NCI-H187 treated with DMSO at 0.1 percent for 48 hours (cell line): ENCODE results near the gene UGT1A7.
"Not testable (repeated sequence)": the region's sequence is repeated elsewhere in the genome, so short reads cannot be mapped to it uniquely, and the experiment has no call there.

Source experiments
- DNase-seq: peaks from one replicate; lab custom pipeline; 2025; lab: John Stamatoyannopoulos, UW

Gene UGT1A7

DNA sequence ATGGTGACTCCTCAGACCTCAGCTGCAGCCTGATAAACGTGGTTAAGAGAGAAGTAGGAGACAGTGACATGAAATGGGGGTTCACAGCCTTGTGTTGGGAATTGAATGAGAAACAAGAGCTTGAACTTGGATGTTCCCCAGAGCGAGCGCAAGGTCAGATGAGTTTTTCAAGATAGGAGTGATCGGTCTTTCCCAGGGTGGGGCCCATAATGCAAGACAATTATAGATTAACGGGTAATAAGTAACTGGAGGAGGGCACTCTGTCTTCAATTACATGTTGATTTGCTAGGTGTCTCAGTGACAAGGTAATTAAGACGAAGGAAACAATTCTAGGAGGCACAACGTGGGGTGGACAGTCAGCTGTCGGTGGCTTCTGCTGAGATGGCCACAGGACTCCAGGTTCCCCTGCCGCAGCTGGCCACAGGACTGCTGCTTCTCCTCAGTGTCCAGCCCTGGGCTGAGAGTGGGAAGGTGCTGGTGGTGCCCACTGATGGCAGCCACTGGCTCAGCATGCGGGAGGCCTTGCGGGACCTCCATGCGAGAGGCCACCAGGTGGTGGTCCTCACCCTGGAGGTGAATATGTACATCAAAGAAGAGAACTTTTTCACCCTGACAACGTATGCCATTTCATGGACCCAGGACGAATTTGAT, 31.0 kb downstream of the UGT1A7 start, which contains the start of gene UGT1A5:
Gene UGT1A5 (plus strand): TSS at position 297 of the 651 bp plus-strand sequence. CDS start 85 bp downstream, at position 382.
- DNase-seq, result no peak

DNA sequence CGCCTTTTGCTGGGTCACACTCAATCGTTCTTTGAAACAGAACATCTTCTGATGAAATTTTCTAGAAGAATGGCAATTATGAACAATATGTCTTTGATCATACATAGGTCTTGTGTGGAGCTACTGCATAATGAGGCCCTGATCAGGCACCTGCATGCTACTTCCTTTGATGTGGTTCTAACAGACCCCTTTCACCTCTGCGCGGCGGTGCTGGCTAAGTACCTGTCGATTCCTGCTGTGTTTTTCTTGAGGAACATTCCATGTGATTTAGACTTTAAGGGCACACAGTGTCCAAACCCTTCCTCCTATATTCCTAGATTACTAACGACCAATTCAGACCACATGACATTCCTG, 31.5 kb downstream of the UGT1A7 start:
- no peak for DNase-seq

DNA sequence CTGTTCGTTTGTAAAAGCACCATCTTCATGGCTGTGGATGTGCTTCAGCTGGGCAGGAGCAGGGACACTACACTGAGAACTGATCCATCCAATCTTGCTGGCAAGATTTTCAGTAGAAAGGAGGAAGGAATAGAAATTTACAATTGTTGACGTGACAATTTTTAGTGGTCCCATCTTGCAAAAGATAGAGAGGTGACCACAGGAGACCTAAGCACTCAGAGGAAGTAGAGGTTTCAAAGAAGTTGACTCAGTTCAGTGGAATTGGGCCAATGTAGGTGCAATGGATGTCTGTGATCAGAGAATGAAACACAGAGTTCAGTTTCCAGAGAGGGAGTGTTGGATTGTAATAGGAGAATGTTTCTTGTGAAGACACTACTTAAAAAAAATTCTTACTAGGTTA, 32.4 kb downstream of the UGT1A7 start:
- DNase-seq, result no peak

DNA sequence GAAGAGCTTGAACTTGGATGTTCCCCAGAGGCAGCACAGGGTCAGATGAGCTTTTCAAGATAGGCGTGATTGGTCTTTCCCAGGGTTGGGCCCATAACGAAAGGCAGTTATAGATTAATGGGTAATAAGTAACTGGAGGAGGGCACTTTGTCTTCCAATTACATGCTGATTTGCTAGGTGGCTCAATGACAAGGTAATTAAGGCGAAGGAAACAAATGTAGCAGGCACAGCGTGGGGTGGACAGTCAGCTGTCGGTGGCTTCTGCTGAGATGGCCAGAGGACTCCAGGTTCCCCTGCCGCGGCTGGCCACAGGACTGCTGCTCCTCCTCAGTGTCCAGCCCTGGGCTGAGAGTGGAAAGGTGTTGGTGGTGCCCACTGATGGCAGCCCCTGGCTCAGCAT, 36.9 kb downstream of the UGT1A7 start, which contains the start of gene UGT1A4:
Gene UGT1A4 (plus strand): TSS at position 185 of the 400 bp plus-strand sequence. CDS start 85 bp downstream, at position 270.
- DNase-seq, result no peak

DNA sequence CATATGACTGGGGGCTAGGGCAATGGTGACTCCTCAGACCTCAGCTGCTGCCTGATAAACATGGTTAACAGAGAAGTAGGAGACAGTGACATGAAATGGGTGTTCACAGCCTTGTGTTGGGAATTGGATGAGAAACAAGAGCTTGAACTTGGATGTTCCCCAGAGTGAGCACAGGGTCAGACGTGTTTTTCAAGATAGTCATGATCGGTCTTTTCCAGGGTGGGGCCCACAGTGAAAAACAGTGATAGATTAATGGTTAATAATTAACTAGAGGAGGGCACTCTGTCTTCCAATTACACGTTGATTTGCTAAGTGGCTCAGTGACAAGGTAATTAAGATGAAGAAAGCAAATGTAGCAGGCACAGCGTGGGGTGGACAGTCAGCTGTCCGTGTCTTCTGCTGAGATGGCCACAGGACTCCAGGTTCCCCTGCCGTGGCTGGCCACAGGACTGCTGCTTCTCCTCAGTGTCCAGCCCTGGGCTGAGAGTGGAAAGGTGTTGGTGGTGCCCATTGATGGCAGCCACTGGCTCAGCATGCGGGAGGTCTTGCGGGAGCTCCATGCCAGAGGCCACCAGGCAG, 47.1 kb downstream of the UGT1A7 start, which contains the start of gene UGT1A3:
Gene UGT1A3 (plus strand): TSS at position 320 of the 579 bp plus-strand sequence. CDS start 85 bp downstream, at position 405.
- no peak for DNase-seq

DNA sequence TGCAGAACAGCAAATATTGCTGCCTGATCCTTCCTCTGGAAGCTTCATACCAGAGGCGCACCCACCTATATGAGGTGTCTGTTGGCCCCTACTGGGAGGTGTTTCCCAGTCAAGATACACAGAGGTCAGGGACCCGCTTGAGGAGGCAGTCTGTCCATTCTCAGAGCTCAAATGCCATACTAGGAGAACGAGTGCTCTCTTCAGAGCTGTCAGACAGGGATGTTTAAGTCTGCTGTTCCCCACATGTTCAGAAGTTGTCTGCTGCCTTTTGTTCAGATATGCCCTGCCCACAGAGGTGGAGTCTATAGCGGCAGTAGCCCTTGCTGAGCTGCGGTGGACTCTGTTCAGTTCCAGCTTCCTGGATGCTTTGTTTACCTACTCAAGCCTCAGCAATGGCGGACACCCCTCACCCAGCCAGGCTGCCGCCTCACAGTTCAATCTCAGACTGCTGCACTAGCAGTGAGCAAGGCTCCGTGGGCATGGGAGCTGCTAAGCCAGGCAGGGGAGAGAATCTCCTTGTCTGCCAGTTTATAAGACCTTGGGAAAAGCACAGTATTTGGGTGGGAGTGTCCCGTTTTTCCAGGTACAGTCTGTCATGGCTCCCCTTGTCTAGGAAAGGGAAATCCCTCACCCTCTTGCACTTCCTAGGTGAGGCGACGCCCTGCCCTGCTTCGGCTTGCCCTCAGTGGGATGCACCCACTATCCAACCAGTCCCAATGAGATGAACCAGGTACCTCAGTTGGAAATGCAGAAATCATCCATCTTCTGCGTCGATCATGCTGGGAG, 55.4 kb downstream of the UGT1A7 start:
- not testable (repeated sequence) for DNase-seq

DNA sequence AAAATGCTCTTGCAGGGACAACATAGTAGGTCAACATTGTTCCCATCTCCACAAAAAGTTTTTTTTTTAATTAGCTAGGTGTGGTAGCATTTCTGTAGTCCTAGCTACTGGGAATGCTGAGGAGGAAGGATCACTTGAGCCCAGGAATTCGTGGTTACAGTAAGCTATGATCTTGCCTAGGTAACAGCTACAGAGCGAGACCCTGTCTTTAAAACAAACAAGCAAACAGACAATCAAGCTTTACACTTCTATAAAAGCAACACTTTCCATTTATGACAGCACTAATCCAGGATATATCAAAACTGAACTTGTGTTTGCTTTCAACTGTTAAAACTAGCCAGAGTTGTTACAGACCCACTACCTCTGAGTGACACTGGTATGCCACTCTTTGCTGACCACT, 59.2 kb downstream of the UGT1A7 start:
- no peak for DNase-seq

DNA sequence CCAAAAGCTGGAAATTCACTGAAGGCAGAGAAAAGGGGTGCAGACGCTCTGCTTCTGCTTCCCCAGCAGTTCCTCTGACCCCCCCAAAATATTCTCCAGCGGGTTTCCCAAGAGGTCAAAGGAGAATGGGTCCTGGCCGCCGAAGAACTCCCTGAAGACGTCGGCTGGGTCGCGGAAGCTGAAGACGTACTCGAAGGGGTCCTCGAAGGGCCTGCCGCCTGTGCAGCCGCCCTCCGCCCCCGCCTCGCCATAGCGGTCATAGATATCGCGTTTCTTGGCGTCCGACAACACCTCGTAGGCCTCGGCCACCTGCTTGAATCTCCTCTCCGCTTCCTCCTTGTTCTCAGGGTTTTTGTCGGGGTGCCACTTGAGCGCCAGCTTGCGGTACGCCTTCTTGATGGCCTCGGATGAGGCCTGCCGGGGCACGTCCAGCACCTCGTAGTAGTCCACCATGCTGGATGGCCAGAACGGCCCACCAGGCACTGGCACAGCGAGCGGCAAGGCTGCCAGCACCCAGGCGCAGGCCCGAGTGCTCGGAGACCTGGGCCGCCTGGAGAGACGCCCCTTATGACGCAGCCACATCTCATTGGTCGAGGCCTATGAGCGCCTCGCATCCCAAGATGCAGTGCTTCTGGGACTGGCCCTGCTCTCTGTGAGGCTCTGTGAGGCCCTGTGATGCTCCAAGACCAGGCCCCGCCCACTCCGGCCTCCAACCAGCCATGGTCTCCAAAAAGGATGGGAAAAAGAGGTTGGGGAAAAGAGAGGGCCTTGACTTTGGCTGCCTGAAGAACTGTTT, 62.0 kb downstream of the UGT1A7 start:
- DNase-seq, result no peak

DNA sequence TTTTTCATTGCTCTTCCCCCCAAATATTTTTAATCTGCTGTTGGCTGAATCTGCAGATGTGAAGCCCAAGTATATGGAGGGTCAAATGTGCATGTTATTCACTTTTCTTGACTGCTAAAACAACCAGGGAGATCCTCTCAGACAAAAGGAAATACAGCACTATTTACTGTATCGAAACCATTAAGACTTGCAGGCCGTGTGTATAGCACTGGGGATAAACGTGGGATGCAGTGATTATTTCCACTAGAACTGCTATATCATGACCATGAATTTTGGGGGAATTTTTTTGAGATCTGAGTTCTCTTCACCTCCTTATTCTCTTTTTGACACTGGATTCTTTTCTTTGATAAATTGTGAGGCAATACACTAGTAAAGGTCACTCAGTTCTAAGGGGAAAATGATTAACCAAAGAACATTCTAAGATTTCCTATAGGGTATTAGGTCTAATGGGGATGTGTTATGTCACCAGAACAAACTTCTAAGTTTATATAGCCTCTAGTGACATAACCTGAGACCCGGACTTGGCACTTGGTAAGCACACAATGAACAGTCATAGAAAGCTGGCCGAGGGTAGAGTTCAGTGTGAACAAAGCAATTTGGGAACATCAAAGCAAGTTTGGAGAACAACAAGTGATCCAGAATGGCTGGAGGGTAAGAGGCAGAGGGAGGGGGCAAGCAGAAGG, 63.5 kb downstream of the UGT1A7 start:
- no peak for DNase-seq

DNA sequence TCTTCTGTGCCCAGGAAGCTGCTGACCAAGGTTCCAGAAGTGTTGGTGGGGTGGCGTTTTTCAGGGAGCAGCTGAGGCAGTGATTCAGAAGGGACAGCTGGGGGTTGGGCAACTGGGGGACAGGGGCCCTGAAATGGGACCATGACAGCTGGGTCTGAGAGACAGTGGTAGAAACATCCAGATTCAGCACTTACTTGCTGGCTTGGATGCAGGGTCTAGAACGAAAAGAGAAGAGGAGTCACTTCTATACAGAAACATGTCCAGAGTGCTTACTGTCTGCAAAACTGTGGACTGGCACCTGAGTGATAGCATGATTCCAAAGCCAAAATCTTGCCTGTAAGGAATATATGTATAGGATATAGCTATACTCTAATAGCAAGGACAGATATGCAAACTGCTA, 64.1 kb downstream of the UGT1A7 start:
- DNase-seq, result not testable (repeated sequence)

DNA sequence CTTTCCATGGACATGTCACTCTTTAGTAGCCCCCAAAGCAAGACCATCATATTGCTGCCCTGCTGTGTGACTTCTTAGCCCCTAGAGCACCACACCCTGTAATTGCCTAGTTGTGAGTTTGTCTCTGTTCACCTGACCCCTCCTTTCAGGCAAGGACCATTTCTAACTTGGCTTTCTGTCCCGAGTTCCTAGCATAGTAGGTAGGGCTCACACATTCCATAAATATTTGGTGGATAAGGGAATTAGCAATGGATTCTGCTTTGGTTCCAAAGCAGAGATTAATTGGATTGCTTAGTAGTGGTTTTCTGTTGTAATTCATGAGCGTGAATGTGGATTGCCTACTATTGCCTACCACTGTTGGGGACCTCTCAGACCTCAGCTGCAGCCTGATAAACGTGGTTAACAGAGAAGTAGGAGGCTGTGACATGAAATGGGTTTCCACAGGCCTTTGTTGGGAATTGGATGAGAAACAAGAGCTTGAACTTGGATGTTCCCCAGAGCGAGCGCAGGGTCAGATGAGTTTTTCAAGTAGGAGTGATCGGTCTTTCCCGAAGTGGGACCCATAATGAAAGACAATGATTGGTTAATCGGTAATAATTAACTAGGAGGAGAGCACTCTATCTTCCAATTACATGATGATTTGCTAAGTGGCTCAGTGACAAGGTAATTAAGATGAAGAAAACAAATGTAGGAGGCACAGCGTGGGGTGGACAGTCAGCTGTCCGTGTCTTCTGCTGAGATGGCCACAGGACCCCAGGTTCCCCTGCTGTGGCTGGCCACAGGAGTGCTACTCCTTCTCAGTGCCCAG, 65.0 kb downstream of the UGT1A7 start:
- no peak for DNase-seq

DNA sequence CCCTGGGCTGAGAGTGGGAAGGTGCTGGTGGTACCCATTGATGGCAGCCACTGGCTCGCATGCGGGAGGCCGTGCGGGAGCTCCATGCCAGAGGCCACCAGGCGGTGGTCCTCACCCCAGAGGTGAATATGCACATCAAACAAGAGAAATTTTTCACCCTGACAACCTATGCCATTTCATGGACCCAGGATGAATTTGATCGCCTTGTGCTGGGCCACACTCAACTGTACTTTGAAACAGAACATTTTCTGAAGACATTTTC, 65.5 kb downstream of the UGT1A7 start:
- no peak for DNase-seq

DNA sequence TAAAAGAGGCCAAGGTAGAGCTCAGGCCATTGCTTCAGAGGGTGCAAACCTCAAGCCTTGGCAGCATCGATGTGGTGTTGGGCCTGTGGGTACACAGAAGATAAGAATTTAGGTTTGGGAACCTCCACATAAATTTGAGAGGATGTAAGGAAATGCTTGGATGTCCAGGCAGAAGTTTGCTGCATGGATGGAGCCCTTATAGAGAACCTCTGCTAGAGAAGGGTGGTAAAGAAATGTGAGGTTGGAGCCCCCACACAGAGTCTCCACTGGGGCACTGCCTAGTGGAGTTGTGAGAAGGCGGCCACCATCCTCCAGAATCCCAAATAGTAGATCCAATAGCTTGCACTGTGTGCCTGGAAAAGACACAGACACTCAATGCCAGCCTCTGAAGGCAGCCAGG, 69.0 kb downstream of the UGT1A7 start:
- DNase-seq, result not testable (repeated sequence)

DNA sequence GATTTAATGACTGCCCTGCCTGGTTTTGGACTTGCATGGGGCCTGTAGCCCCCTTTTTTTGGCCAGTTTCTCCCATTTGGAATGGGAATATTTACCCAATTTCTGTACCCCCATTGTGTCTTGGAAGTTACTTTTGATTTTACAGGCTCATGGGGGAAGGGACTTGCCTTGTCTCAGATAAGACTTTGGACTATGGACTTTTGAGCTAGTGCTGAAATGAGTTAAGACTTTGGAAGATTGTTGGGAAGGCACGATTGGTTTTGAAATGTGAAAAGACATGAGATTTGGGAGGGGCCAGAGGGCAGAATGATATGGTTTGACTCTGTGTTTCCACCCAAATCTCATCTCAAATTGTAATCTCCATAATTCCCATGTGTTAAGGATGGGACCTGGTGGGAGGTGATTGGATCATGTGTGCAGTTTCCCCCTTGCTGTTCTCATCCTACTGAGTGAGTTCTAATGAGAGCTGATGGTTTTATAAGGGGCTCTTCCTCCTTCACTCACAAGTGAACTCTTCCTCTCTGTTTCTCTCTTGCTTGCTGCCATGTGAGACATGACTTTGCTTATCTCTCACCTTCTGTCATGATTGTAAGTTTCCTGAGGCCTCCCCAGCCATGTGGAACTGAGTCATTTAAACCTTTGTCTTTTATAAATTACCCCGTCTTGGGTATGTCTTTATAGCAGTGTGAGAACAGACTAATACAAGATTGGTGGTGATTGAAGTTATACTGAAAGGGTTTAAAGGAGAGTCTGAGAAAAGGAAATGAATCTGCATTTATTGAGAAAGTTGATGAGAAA, 69.7 kb downstream of the UGT1A7 start:
- not testable (repeated sequence) for DNase-seq

DNA sequence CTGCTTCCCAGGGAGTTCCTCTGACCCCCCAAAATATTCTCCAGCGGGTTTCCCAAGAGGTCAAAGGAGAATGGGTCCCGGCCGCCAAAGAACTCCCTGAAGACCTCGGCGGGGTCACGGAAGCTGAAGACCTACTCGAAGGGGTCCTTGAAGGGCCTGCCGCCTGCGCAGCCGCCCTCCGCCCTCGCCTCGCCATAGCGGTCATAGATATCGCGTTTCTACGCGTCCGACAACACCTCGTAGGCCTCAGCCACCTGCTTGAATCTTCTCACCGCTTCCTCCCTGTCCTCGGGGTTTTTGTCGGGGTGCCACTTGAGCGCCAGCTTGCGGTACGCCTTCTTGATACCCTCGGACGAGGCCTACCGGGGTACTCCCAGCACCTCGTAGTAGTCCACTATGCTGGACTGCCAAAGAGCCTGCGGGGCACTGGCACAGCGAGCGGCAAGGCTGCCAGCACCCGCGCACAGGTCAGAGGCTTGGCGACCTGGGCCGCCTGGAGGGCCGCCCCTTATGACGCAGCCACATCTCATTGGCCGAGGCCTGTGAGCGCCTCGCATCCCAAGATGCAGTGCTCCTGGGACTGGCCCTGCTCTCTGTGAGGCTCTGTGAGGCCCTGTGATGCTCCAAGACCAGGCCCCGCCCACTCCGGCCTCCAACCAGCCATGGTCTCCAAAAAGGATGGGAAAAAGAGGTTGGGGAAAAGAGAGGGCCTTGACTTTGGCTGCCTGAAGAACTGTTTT, 73.3 kb downstream of the UGT1A7 start:
- DNase-seq, result no peak

DNA sequence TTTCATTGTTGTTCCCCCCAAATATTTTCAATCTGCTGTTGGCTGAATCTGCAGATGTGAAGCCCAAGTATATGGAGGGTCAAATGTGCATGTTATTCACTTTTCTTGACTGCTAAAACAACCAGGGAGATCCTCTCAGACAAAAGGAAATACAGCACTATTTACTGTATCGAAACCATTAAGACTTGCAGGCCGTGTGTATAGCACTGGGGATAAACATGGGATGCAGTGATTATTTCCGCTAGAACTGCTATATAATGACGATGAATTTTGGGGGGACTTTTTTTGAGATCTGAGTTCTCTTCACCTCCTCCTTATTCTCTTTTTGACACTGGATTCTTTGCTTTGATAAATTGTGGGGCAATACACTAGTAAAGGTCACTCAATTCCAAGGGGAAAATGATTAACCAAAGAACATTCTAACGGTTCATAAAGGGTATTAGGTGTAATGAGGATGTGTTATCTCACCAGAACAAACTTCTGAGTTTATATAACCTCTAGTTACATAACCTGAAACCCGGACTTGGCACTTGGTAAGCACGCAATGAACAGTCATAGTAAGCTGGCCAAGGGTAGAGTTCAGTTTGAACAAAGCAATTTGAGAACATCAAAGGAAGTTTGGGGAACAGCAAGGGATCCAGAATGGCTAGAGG, 74.9 kb downstream of the UGT1A7 start:
- no peak for DNase-seq

DNA sequence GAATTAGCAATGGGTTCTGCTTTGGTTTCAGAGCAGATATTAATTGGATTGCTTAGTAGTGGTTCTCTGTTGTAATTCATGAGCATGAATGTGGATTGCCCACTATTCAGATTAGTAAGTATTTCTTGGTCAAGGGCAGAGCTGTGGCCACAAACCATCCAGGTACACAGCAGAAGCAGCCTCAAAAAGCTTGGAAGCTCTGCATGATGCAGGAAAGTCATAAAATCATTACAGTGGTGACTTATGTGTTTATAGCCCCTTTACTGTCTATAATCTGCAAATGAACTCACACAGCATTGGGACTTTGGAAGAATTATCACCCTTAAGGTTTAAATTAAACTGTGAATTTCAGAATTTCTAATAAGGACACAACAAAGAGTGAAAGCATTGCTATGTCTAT, 76.4 kb downstream of the UGT1A7 start:
- no peak for DNase-seq

DNA sequence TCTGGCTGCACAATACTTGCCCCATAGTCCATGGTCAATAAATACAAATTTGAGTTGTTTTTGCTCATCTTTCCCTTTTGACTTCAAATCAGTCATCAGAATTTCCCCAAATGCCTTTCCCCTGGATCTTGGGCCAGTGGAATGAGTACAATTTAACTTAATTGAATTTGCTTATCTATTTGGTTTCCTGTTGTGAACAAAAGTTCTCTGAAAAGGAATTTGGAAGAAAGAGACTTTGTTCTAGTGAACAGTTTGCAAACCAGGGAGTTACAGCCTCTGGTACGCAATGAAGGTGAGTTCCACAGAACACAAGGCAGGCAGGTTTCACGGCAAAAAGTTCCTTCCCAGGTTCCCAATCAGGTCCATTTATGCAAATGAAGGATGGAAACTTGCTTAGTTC, 77.1 kb downstream of the UGT1A7 start:
- no peak for DNase-seq

DNA sequence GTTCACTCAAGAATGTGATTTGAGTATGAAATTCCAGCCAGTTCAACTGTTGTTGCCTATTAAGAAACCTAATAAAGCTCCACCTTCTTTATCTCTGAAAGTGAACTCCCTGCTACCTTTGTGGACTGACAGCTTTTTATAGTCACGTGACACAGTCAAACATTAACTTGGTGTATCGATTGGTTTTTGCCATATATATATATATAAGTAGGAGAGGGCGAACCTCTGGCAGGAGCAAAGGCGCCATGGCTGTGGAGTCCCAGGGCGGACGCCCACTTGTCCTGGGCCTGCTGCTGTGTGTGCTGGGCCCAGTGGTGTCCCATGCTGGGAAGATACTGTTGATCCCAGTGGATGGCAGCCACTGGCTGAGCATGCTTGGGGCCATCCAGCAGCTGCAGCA, 78.3 kb downstream of the UGT1A7 start, which contains the start of gene UGT1A1:
Gene UGT1A1 (plus strand): TSS at position 228 of the 400 bp plus-strand sequence. CDS start 18 bp downstream, at position 246.
- DNase-seq, result no peak
